HG03280 (cell line): ENCODE data around the gene USP25.
A peak's percentile ranks its signal among the peaks of the same experiment; 100 is the strongest.

ENCODE experiments used
- ATAC-seq: cut with Tn5 transposase; IDR thresholded peaks from one replicate; pipeline ENCODE4 v1.9.1; 2021; ENCODE audit warnings: mild to moderate bottlenecking, moderate library complexity; ENCODE audit not compliant: unreplicated experiment

USP25 gene

DNA sequence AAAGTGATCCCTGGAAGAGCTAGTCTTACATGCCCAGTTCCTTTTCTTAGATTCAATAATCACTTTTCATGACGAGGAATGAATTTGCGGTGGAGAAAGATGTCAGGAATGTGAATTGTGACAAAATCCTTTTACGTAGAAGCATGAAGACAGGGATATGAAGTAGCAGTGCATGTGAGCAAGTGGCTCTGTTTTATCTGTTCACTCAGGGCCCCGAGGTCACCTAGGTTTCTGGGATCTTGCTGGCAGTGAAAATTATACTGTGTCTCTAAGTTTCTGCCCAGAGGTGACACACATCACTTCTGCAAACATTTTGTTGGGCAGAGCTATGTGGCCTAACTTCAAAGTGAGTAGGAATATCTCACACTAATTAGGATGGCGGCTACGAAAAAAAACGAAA is 79.3 kb downstream of the USP25 start:
- ATAC-seq = no peak

DNA sequence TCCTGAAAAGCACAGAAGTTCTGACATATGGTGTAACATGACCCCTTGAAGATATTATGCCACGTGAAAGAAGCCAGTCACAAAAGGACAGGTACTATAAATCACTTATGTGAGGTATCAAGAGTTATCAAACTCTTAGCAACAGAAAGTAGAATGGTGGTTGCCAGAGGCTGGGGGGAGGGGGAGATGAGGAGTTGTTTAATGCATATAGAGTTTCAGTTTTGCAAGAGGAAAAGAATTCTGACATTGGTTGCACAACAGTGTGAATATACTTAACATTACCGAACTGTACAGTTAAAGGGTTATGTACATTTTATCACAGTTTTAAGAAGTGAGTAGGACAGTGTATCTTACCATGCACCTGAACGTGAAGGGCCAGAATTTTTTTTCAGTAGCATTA is 80.0 kb downstream of the USP25 start:
- no peak for ATAC-seq

DNA sequence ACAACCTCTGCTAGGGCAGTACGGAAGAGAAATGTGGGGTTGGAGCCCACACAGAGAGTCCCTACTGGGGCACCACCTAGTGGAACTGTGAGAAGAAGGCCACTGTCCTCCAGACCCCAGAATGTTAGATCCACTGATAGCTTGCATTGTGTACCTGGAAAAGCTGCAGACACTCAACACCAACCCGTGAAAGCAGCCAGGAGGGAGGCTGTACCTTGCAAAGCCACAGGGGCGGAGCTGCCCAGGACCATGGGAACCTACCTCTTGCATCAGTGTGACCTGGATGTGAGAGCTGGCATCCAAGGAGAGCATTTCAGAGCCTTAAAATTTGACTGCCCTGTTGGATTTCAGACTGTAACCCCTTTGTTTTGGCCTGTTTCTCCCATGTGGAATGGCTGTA is 85.5 kb downstream of the USP25 start:
- no peak for ATAC-seq

DNA sequence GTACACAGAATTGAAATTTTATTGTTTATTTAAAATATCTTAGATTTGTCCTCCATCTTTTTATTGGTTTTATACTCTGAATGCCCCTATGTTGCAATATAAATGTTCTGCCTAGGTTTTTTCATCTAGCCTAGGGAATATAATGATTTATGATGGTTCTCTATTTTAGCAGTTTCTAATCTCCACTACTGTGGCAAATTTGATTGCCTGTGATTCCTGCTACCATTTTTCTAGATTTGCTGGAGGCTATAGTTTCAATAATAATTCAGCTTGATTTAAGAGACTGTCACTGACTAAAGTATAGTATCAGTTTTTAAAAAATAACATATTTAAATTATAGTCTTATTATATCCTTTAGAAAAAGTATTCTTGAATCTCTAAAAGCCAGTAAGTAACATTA is 90.5 kb downstream of the USP25 start:
- no peak for ATAC-seq

- ATAC-seq = no peak
These were observed 91.1 kb downstream of the USP25 start for GRCh38 chr21:15820852-15821379.

GRCh38 chr21:15823486-15824150 is 93.8 kb downstream of the USP25 start:
- no peak for ATAC-seq

- ATAC-seq = no peak
These were observed 95.9 kb downstream of the USP25 start for GRCh38 chr21:15825700-15826099.

DNA sequence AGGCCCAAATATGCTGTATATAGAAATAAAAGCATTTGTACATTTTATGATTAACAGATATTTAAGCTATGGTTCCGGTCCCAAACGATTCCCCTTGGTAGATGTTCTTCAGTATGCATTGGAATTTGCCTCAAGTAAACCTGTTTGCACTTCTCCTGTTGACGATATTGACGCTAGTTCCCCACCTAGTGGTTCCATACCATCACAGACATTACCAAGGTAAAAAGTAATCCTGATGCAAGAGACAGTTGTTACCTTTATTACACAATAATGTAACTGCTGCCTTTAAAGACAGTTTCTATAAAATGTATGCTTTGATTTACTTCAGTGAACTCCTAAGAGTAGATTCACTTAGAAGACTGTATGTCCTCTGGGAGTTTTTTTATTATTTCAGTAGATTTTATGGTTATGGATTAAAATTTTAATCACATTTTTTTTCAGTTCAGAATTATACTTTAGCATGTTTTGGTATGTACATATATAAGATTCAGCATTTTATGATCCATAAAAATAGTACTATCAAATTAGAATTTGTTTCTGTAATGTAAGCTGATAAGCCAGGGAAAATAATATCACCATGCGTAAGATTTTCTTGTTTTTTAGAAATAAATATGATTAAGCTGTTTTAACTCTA is 96.5 kb downstream of the USP25 start:
- peak; percentile 82 for ATAC-seq

GRCh38 chr21:15826908-15827601 is 97.3 kb downstream of the USP25 start:
- no peak for ATAC-seq

DNA sequence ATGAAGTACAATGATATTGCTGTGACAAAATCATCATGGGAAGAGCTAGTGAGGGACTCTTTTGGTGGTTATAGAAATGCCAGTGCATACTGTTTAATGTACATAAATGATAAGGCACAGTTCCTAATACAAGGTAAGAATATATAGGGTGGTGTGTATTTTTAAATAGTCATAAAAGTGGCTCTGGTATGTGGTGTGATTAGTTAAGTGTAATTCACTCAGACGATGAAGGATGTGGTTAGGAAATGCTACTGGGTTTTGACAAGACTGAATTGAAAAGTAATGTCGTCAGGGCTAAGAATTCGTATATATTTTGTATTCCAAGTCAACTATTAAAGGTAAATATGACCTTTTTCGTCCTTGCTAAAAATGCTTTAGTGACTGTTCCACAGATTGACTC is 101.7 kb downstream of the USP25 start:
- no peak for ATAC-seq

DNA sequence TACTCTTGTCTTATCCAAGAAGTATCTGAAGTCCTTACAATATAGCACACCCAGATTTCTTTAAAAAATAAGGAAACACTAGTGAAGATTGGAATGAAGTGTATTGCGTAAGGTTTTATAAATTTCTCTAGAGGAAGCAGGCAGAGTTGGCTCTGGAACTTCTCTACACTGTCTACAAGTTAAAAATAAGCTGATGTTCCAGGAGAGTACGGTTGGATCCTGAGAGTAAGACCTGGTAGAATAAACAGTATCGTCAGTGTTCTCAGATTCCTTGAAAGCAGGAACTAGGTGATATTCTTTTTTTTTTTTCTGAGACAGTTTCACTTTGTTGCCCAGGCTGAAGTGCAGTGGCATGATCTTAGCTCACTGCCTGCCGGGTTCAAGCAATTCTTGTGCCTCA is 107.9 kb downstream of the USP25 start:
- no peak for ATAC-seq

GRCh38 chr21:15839026-15839425 is 109.2 kb downstream of the USP25 start:
- no peak for ATAC-seq

GRCh38 chr21:15839601-15840000 is 109.8 kb downstream of the USP25 start:
- no peak for ATAC-seq

DNA sequence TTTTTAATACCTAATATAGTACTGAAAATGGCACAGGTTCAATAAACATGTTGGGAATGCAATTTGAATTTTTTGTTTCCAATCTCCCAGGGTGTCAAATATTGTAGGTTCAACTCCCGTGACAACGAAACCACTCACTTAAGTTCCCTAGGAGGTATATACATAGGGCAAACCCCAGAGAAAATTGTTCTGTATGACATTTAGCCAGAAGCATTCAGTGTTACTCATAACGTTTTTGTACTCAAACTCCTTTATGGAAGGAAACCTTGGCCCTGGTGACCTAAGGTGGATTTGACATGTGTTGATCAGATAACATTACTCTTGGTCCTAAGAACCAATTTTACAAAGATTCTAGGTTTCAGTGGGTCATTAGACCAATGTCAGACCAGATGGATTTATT is 110.6 kb downstream of the USP25 start:
- ATAC-seq = no peak

- ATAC-seq = no peak
These were observed 112.2 kb downstream of the USP25 start for GRCh38 chr21:15841856-15842564.

DNA sequence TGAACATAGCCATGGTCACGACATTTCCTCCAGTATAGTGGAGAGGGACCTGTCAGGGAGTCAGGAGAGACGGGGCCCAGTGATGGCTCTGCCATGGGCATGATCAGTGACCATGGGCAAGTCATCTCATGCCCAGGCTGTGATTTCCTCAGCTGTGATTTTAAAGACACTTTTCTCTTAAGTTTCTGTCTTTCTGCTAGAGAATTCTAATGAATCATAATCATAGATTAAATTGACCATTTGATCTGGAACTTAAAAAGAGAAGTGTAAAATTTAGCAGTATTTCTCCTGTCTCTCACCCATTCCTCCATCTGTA is 112.7 kb downstream of the USP25 start:
- no peak for ATAC-seq

GRCh38 chr21:15843766-15844165 is 114.0 kb downstream of the USP25 start:
- no peak for ATAC-seq

DNA sequence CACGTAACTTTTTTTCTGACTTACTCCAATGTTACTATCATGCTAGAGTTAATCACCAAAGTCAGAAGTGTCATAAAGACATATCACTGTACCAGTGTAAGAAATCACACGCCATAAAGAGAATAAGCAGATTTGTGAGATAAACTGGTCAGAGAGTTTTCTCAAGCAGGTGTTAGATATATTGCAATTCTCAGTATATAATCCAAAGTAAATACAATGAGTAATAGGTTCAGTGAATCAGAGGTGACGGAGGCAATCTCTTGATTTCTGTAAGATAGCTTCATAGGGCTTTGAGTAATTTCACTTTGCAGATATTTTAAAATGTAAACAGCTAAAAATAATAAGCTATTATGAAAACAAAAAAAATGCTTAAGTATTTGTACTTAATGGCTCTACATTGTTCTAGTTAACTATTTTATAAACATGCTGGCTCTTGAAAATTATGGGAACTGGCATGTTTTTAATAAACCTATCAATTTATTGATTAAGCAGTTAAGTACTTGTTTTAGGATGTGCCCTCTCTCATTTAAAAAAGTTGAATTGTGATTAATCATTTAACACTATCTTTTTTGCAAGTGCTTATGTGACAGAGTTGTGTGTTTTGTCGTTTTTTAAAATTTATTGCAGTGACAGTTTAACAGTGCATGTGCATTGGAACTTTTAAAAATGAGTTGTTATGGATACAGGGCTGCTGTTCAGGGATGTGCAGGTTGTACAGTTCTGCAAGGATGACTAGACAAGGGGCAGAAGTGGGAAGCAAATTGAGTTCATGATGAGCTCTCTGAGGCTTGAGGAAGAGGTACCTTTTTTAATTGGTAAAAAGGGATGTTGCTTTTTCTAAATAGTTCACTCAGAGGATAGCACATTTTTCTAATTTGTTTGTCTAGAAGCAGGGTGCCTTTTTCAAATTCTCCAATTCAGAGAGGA is 119.1 kb downstream of the USP25 start:
- ATAC-seq = no peak

DNA sequence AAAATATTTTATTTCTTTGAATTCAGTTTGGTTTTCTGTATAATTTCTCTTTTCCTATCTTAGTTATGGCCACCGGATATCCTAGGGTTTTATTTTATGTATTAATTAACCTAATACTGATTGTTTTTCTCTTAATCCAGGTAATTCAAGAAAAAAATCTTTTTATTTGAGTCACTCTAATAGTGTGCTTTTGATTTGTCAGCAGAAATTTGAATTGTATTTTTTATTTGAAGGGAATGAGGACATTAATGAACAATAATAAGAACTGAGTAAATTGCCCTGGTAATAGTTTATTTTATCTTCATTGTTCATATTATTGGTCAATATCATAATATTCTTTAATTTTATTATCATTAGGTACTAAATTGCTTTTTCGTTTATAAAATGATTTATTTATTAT is 120.1 kb downstream of the USP25 start:
- no peak for ATAC-seq

DNA sequence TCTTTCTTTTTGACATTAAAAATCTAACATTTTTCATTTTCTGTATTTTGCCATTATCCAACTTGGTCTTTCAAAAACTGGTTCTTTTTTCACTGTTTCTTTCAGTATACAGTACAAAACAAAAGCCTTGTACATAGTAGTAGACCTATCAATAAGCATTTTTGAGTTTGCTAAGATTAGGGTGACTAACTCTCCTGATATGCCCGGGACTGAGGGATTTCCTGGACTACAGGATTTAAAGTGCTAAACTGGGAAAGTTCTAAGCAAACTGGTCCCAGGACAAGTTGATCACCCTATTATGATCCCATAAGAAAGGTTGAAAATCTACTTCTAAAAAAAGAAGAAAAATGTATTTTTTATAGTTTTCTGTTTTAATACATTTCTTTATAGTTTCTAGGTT is 120.9 kb downstream of the USP25 start:
- ATAC-seq = no peak

GRCh38 chr21:15852146-15852545 is 122.4 kb downstream of the USP25 start:
- ATAC-seq = no peak
